ENCODE measurements around the gene EFCAB11. TPM values are rescaled to one million over a fixed set of nuclear protein-coding genes. Genes with fewer than 3 reads are reported as not detected.

Gene EFCAB11
- total RNA-seq, 1 experiment from 2014 or later: 12.0 TPM

DNA sequence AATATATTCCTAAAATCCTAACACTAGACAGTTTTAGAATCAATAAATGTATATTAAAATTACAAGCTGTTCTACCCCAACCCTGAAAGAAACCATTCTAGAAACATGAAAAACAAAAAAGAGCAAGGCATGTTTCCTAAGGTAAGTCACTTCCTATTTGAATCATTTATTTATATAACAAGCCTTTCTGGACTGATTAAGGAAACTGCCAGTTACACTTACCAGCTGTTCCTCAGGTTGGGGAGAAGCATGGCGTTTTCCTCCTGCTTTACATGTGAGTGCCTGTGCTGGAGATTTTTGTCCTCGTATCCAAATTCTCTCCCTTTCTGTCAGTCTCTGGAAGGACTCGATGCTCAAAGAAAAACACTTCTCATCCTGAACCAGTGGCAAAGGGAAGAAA, 183.3 kb downstream of the EFCAB11 start:
- no peak for DNase-seq (ENCODE audit: low read depth)

DNA sequence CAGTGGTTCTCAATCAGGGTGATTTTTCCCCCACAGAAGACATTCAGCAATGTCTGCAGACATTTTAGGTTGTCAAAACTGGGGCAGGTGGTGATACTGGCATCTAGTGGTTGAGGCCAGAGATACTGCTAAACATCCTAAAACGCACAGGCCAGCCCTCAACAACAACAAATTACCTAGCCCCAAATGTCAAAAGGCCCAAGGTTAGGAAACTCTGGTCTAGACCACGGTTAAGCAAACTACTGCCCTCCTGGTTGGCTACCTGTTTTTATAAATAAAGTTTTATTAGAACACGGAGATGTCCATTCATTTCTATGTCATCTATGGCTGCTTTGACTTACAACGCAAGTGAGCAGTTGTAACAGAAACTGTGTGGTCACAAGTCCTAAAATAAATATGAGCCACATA, 186.7 kb downstream of the EFCAB11 start:
- peak; percentile 42 for DNase-seq (ENCODE audit: low read depth)

- no peak for DNase-seq (ENCODE audit: low read depth)
These were observed 187.4 kb downstream of the EFCAB11 start for GRCh38 chr14:89767131-89767530.

DNA sequence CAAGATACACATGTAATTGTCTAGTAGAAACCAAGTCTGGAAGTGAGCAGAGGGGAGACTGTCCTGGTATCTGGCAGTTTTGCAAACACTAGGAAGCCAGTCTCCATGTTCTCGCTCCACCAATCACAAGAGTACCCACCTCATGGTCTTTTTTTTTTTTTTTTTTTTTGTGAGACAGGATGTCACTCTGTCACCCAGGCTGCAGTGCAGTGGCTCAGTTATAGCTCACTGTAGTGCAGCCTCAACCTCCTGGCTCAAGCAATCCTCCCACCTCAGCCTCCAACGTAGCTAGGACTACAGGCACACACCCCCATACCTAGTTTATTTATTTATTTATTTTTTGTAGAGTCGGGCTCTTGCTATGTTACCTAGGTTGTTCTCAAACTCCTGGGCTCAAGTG, 189.2 kb downstream of the EFCAB11 start:
- no peak for DNase-seq (ENCODE audit: low read depth)

GRCh38 chr14:89760086-89760485, 194.4 kb downstream of the EFCAB11 start:
- no peak for DNase-seq (ENCODE audit: low read depth)

DNA sequence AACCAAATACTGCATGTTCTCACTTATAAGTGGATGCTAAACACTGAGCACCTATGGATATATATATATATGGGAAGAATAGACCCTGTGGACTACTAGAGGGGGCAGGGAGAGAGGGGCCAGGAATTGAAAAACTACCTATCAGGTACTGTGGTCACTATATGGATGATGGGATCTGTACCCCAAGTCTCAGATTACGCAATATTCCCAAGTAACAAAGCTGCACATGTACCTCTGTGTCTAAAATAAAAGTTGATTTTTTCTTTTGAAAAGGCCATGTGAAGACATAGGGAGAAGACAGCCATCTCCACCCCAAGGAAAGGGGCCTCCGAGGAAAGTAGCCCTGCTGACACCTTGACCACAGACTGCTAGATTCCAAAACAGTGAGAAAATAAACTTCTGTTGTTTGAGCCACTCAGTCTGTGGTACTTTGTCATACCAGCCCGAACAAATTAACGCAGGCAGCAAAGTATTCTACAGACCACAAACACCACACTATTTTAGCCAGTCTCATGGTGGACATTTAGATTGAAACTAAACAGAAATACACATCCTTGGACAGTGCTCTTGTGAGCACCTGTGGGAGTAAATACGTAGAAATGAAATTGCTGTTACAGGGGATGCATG, 197.1 kb downstream of the EFCAB11 start:
- DNase-seq (ENCODE audit: low read depth): no peak

DNA sequence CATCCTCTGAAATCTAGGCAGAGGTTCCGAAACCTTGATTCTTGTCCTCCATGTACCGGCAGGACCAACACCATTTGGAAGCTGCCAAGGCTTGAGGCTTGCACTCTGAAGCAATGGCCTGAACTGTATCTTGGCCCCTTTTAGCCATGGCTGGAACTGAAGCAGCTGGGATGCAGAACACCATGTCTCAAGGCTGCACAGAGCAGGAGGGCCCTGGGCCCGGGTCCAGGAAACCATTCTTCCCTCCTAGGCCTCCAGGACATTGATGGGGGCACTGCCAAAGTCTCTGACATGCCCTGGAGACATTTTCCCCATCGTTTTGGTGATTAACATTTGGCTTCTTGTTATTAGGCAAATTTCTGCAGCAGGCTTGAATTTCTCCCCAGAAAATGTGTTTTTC, 198.7 kb downstream of the EFCAB11 start:
- DNase-seq (ENCODE audit: low read depth): no peak

DNA sequence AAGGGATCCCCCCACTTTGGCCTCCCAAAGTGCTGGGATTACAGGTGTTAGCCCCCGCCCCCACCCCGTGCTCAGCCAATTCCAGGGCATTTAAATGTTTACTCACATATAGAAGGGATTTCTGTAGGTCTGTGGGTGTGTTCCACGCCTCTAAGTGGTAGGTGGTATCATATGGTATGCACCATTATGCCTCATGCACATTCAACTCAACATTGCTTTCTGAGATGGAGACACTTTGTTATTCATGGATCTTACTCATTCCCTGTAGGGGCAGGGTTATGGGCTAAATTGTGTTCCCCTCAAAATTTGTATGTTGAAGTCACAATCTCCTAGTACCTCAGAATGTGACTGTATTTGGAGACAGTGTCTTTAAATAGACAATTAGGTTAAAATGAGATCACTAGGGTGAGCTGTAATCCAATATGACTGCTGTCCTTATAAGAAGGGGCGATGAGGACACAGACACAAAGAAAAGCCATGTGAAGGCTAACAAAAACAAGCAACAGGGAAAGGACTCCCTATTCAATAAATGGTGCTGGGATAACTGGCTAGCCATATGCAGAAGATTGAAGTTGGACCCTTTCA, 200.6 kb downstream of the EFCAB11 start:
- DNase-seq (ENCODE audit: low read depth): no peak

DNA sequence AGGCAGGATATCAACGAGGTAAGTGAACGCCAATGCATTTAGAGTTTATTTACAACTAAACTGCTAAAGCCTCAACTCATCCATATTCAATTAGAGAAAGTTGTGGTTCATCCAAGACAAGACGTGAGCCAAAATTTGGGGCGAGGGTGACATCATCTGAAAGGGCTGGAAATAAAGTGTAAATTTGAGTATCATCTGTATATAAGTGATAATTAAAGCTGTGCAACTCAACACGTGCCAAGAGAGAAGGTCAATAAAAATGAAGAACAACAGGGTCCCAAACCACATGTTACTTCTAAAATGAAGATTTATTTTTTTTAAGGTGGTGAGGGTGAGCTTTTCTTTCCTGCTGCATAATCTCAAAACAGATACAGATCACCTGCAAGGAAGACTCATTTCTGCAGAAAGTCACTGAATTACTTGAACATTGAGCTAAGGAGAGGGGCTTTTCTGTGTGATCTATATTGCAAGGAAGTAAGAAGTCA, 203.6 kb downstream of the EFCAB11 start:
- DNase-seq (ENCODE audit: low read depth): no peak

- DNase-seq (ENCODE audit: low read depth): no peak
These were observed 204.2 kb downstream of the EFCAB11 start for GRCh38 chr14:89750281-89750755.

- no peak for DNase-seq (ENCODE audit: low read depth)
These were observed 206.5 kb downstream of the EFCAB11 start for GRCh38 chr14:89748004-89748403.

DNA sequence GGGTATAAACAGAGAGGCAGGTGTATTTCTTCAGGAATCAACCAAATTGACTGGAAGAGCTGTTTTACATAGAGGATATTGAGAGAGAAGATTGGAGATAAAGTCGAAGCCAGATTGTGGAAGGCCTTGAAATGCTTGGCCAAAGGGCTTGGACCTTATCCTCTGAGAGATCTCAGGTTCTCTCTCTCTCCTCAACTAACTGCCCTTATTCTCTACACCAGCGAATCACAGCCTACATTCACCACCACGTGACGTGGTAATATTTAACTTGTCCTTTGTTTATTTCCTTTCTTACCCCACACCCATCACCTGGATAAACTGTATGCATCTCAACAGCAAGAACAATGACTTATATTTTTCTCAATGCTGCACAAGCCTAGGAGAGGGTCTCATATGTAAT, 207.4 kb downstream of the EFCAB11 start:
- no peak for DNase-seq (ENCODE audit: low read depth)

GRCh38 chr14:89746654-89747053, 207.9 kb downstream of the EFCAB11 start:
- no peak for DNase-seq (ENCODE audit: low read depth)

DNA sequence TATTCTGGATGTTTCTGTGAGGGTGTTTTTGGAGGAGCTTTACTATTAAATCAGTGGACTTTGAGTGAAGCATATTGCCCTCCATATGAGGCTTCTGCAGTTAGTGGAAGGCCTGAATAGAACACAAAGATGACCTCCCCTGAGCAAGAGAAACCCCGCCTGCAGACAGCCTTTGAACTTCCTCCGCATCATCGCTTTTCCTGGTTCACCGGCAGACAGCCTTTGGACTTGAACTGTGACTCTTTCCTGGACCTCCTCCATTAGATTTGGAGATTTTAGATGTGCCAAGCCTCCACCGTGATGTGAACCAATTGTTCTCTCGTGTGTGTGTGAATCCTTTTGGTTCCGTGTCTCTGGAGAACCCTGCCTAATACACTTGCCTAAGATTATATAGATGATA, 208.4 kb downstream of the EFCAB11 start:
- DNase-seq (ENCODE audit: low read depth): no peak

Other genes starting within 250 kb of the EFCAB11 start
- 44.1 and 48.1 TPM in 2 replicates for gene TDP1, start 1.2 kb upstream of the EFCAB11 start, total RNA-seq (2014; rRNA removed)
- gene KCNK13, start 107.3 kb upstream of the EFCAB11 start, total RNA-seq (2014; rRNA removed): not detected in 2 replicates

Data from LHCN-M2 (cell line).